ENCODE results near the gene GOLGA6L26.
"Not testable (repeated sequence)": the region's sequence is repeated elsewhere in the genome, so short reads cannot be mapped to it uniquely, and the experiment has no call there.

GRCh38 chr15:23304267-23304666 is 29.7 kb downstream of the GOLGA6L26 start:
- TF ChIP-seq CTCF, POLR2A (IDR thresholded peaks at IDR 0.05): not testable (repeated sequence)

All from body of pancreas (tissue), 4 donors.